ENCODE results near the gene INSR.

- no peak for TF ChIP-seq CTCF (IDR thresholded peaks at IDR 0.05)
- no peak for TF ChIP-seq POLR2A (IDR thresholded peaks at IDR 0.05)
- TF ChIP-seq POLR2AphosphoS5 (IDR thresholded peaks at IDR 0.05) = no peak
- no peak for TF ChIP-seq EP300 (IDR thresholded peaks at IDR 0.05; ENCODE audit: low read depth)
These were observed 21.2 kb downstream of the INSR start for GRCh38 chr19:7272856-7273578.

Measured in transverse colon (tissue), 4 donors.